Testis (tissue), 3 donors: Measurements from ENCODE around the gene BTG4. TPM values are rescaled to one million over a fixed set of nuclear protein-coding genes. Genes with fewer than 3 reads are reported as not detected.

Experiments used
- DNase-seq: peaks from one replicate; pipeline ENCODE4 v3.0.0-alpha.2; 2019
- H3K27ac ChIP-seq, 2 donors: fragments of 200-600 bp; sonication (generic); one replicate each; pipeline ENCODE4 v1.5.1; 2019
- H3K27me3 ChIP-seq: fragments of 200-600 bp; sonication (generic); one replicate; pipeline ENCODE4 v1.5.1; 2019
- H3K36me3 ChIP-seq: fragments of 200-600 bp; sonication (generic); one replicate; pipeline ENCODE4 v1.5.1; 2017; ENCODE audit warnings: low read depth; ENCODE audit errors: missing control alignments
- H3K4me1 ChIP-seq: fragments of 200-600 bp; sonication (generic); one replicate; pipeline ENCODE4 v1.5.1; 2019
- H3K4me3 ChIP-seq, 2 donors: fragments of 200-600 bp; sonication (generic); one replicate each; pipeline ENCODE4 v1.5.1; 2017 to 2019
- H3K9me3 ChIP-seq: fragments of 200-600 bp; sonication (generic); one replicate; pipeline ENCODE4 v1.5.1; 2017
- POLR2A ChIP-seq: fragments of 450-650 bp; IDR thresholded peaks from one replicate; pipeline ENCODE4 v1.6.1; 2017; ENCODE audit warnings: antibody characterized with exemption, mild to moderate bottlenecking, moderate library complexity
- WGBS, 2 donors: methylation state at CpG; one replicate each; pipeline ENCODE4 v1.1.5; 2018; 5-methylcytosine and 5-hydroxymethylcytosine counted together
- intact Hi-C: fragments of 100-400 bp; cut with DNase I; formaldehyde crosslinking; loops from one replicate; pipeline ENCODE4 v1.15.1; 2023; ENCODE audit warnings: low total_unique reads
- polyA plus RNA-seq: library from polyadenylated mRNA; stranded (reverse); fragments of 350-450 nt; fragmentation: Illumina TruSeq; extraction: RNeasy Lipid Tissue Mini Kit (QIAGEN cat#74804); gene quantifications from one replicate; pipeline ENCODE4 v1.2.3, GENCODE V29; 2014; ENCODE audit warnings: low read depth, low replicate concordance; ENCODE audit not compliant: insufficient read depth
- total RNA-seq, 2 donors: library from RNA; depleted of rRNA; stranded (reverse); fragments of >200 nt; gene quantifications; one replicate each; pipeline ENCODE4 v1.2.3, GENCODE V29; 2016
- TF ChIP-seq, protein P1 (sequence below), 3 experiments: fragments of 450-650 bp in 2 of 3; fragments of 200-600 bp in 1 of 3; sonication (generic) in 1 of 3; IDR thresholded peaks; one replicate each; pipeline ENCODE4 v1.5.1; 2016 to 2019; ENCODE audit warnings: antibody characterized with exemption in 3 of 3, mild to moderate bottlenecking in 2 of 3, moderate library complexity in 1 of 3

The BTG4 gene
- total and polyA plus RNA-seq, 3 donors from 2014 or later, result 8.7 to 36.8 (median 26.6) TPM

DNA sequence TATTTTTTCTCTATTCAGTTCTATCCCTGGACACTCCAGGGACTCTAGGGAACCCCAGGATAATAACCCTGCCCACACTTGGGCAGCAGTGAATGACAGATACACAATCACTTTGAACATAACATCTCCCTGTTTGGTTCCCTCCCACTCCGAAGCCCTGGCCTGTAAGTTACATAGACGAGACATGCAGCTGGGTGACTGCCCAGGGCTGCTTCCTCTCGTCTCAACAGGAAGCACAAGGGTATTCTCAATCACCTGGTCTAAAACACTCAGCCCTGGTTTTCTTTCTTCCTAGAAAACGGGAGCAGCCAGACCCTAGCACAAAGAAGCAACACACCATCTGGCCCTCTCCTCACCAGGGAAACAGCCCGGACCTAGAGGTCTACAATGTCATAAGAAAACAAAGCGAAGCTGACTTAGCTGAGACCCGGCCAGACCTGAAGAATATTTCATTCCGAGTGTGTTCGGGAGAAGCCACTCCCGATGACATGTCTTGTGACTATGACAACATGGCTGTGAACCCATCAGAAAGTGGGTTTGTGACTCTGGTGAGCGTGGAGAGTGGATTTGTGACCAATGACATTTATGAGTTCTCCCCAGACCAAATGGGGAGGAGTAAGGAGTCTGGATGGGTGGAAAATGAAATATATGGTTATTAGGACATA lies 47.7 kb upstream of the BTG4 start:
- TF ChIP-seq, protein P1, sequence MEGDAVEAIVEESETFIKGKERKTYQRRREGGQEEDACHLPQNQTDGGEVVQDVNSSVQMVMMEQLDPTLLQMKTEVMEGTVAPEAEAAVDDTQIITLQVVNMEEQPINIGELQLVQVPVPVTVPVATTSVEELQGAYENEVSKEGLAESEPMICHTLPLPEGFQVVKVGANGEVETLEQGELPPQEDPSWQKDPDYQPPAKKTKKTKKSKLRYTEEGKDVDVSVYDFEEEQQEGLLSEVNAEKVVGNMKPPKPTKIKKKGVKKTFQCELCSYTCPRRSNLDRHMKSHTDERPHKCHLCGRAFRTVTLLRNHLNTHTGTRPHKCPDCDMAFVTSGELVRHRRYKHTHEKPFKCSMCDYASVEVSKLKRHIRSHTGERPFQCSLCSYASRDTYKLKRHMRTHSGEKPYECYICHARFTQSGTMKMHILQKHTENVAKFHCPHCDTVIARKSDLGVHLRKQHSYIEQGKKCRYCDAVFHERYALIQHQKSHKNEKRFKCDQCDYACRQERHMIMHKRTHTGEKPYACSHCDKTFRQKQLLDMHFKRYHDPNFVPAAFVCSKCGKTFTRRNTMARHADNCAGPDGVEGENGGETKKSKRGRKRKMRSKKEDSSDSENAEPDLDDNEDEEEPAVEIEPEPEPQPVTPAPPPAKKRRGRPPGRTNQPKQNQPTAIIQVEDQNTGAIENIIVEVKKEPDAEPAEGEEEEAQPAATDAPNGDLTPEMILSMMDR (IDR thresholded peaks at IDR 0.05), result no peak
- no peak for TF ChIP-seq POLR2A
- no peak overlapping the region for H3K27ac ChIP-seq
- intact Hi-C loops, result loop anchor here (10.0 kb wide), 1 partner anchor 285 kb away; no protein-coding TSS in a partner anchor

DNA sequence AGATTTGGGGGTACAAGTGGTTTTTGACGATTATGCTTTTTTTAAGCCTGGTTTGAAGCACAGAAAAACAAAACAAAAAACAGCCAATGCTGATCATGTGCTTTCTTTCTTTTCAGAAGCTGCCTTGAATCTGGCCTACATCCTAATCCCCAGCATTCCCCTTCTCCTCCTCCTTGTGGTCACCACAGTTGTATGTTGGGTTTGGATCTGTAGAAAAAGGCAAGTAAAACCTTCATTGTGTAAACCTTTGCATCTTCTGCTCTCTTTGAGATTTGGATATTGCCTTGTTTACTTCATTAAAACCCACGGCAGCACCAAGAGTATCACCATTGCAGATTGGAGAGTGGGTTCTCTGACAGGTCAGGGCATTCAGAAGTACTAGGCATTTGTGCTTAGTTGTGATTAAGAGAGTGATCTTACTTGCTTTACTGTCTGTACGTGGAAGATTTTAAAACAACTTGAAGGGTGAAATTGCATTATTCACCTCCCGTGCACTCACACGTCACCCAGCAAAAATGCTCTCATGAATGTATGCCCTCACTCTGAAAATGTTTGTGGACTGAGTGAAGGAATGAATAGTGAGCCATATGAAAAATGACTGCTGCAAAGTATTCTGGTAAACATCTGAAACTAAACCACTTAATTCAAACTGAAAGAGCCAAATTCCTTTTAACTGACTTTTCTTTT lies 45.4 kb upstream of the BTG4 start:
- Histone ChIP-seq H3K36me3 (no peaks in the 10 kb centered on the region), H3K9me3 (no peaks in the 10 kb centered on the region), H3K27me3 (no peaks in the 10 kb centered on the region), H3K27ac (no peak overlapping the region), H3K4me3 (no peak overlapping the region), H3K4me1 (no peaks in the 10 kb centered on the region)
- intact Hi-C loops, result no loop called here
- no peak for DNase-seq
- 86 to 90% methylated on average over 5 of the region's 5 CpGs for WGBS, 2 donors
- TF ChIP-seq POLR2A, result no peak
- TF ChIP-seq, protein P1 (IDR thresholded peaks at IDR 0.05), result no peak

More for the DNA sequence above, 47.7 kb upstream of the BTG4 start:
- Histone ChIP-seq H3K9me3 (no peaks in the 10 kb centered on the region), H3K36me3 (no peaks in the 10 kb centered on the region), H3K4me1 (no peaks in the 10 kb centered on the region), H3K4me3 (no peak overlapping the region), H3K27me3 (no peaks in the 10 kb centered on the region)
- no peak for DNase-seq
- 76 to 77% methylated on average over 11 of the region's 11 CpGs for WGBS, 2 donors

- H3K4me3 ChIP-seq, result no peak overlapping the region
- H3K27me3 ChIP-seq, result no peaks in the 10 kb centered on the region
- H3K27ac ChIP-seq, result no peak overlapping the region
- intact Hi-C loops, result no loop called here
- DNase-seq, result no peak
- H3K4me1 ChIP-seq, result no peaks in the 10 kb centered on the region
- TF ChIP-seq POLR2A, result no peak
- TF ChIP-seq, protein P1 (IDR thresholded peaks at IDR 0.05), result no peak
- no peaks in the 10 kb centered on the region for H3K36me3 ChIP-seq
- H3K9me3 ChIP-seq, result no peaks in the 10 kb centered on the region
These were observed 43.1 kb upstream of the BTG4 start for GRCh38 chr11:111555255-111555654.

GRCh38 chr11:111554532-111554931 lies 42.3 kb upstream of the BTG4 start:
- no peaks in the 10 kb centered on the region for H3K4me1 ChIP-seq
- no peaks in the 10 kb centered on the region for H3K36me3 ChIP-seq
- no peaks in the 10 kb centered on the region for H3K9me3 ChIP-seq
- H3K27me3 ChIP-seq, result no peaks in the 10 kb centered on the region
- H3K27ac ChIP-seq, result no peak overlapping the region
- TF ChIP-seq, protein P1 (IDR thresholded peaks at IDR 0.05), result no peak
- TF ChIP-seq POLR2A, result no peak
- DNase-seq, result no peak
- intact Hi-C loops, result no loop called here
- no peak overlapping the region for H3K4me3 ChIP-seq

- intact Hi-C loops, result no loop called here
- no peak overlapping the region for H3K4me3 ChIP-seq
- no peaks in the 10 kb centered on the region for H3K9me3 ChIP-seq
- no peaks in the 10 kb centered on the region for H3K36me3 ChIP-seq
- 87 to 89% methylated on average over 2 of the region's 2 CpGs for WGBS, 2 donors
- no peak for TF ChIP-seq POLR2A
- TF ChIP-seq, protein P1 (IDR thresholded peaks at IDR 0.05), result no peak
- no peak overlapping the region for H3K27ac ChIP-seq
- no peaks in the 10 kb centered on the region for H3K27me3 ChIP-seq
- no peaks in the 10 kb centered on the region for H3K4me1 ChIP-seq
- DNase-seq, result no peak
These were observed 38.1 kb upstream of the BTG4 start for GRCh38 chr11:111550258-111550657.
